ENCODE data around the gene USP48. TPM values are rescaled to one million over a fixed set of nuclear protein-coding genes. Genes with fewer than 3 reads are reported as not detected.

USP48 gene
- total and polyA plus RNA-seq, 2 of the 4 experiments (the other 2 are of a cell fraction), result 24.7 to 25.0 TPM

DNA sequence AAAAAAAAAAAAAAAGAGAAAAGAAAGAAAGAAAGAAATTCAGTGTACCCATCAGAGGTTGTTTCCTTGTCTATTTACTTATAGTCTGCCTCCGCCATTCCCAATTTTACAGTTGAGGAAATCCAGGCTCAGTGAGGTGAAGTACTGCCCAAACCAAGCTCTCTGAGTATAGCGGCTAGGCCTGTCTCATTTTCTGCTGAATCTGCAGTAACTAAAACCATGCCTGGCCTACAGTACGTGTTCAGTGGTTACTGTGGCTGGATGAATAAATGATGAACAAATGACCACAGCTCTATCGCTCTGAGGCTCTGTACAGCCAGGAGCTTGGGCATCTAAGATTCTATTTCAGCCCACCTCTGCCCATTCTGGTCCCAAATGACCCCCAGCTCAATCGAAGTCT, 138.0 kb downstream of the USP48 start:
- no peak overlapping the region for H2BK120ac ChIP-seq (ENCODE audit: low read depth, low read length)
- H3K9me1 ChIP-seq (ENCODE audit: insufficient read depth, low read length), result no peaks in the 10 kb centered on the region; the same call in 1 of the 2 replicates
- BruUV-seq (replicated peaks), result no TSS peak
- H3K4ac ChIP-seq (ENCODE audit: low read depth, low read length), result no peak overlapping the region
- no peaks in the 10 kb centered on the region for H3K79me1 ChIP-seq (ENCODE audit: low read depth in 1 of 2, low read length in 2 of 2)
- H3K18ac ChIP-seq (ENCODE audit: low read depth, low read length), result no peak overlapping the region
- no peak overlapping the region for H3K56ac ChIP-seq (ENCODE audit: extremely low read depth, insufficient read depth, low read length)
- dilution Hi-C loops (cut with HindIII; ENCODE audit: low sequenced_read_pairs, unreplicated experiment), result no loop called here
- H3K9ac ChIP-seq (ENCODE audit: low read depth, low read length), result no peak overlapping the region
- H2BK20ac ChIP-seq (ENCODE audit: low read depth, low read length), result no peak overlapping the region
- H3K9me3 ChIP-seq (ENCODE audit: control insufficient read depth, insufficient read depth, low read length), result no peaks in the 10 kb centered on the region
- no peak overlapping the region for H3K4me2 ChIP-seq (ENCODE audit: low read depth, low read length)
- no peak overlapping the region for H2AK9ac ChIP-seq (replicated peaks; ENCODE audit: low read depth, low read length, poor library complexity)
- CTCF ChIA-PET, result no interaction called here
- no peak for DNase-seq
- H3K27me3 ChIP-seq (ENCODE audit: control insufficient read depth, insufficient read depth, low read length), result peaks cover 39% of the 10 kb centered on the region
- no peak overlapping the region for H2AFZ ChIP-seq (replicated peaks; ENCODE audit: low read length, poor library complexity)
- H4K5ac ChIP-seq (ENCODE audit: low read depth, low read length), result no peak overlapping the region
- H4K91ac ChIP-seq (ENCODE audit: insufficient read depth, low read depth, low read length), result no peak overlapping the region
- no peak overlapping the region for H2AK5ac ChIP-seq (ENCODE audit: low read depth, low read length)
- no peak overlapping the region for H3K4me3 ChIP-seq (ENCODE audit: insufficient read depth, low read depth, low read length)
- in situ Hi-C loops (cut with MboI; ENCODE audit: low sequenced_read_pairs), result no loop called here
- ATAC-seq (ENCODE audit: low read depth), result no peak
- H2BK5ac ChIP-seq (ENCODE audit: low read depth, low read length, poor library complexity, severe bottlenecking), result no peak overlapping the region
- H4K8ac ChIP-seq (ENCODE audit: low read depth in 2 of 2, low read length in 2 of 2), result no peak overlapping the region
- POLR2A ChIA-PET (ENCODE audit: unreplicated experiment), result no interaction called here
- H3K27ac ChIP-seq (ENCODE audit: insufficient read depth, low read length), result no peak overlapping the region
- TF ChIP-seq BHLHE40 (IDR thresholded peaks at IDR 0.05; ENCODE audit: low read depth, low read length), result no peak
- peak; percentile 46; the same call in 1 of the 2 replicates for TF ChIP-seq MAFK (IDR thresholded peaks at IDR 0.05; ENCODE audit: low read depth, low read length)
- intact Hi-C loops (cut with micrococcal nuclease), result no loop called here
- no CpG with 5 or more reads among the region's 5 CpGs for WGBS, 2 experiments (ENCODE audit: extremely low coverage in 2 of 2, insufficient read length in 1 of 2)
- no peaks in the 10 kb centered on the region for H3K4me1 ChIP-seq (ENCODE audit: control insufficient read depth, insufficient read depth, low read length)
- H4K20me1 ChIP-seq (ENCODE audit: insufficient read depth, low read length), result no peaks in the 10 kb centered on the region
- H2BK15ac ChIP-seq (ENCODE audit: low read depth, low read length), result no peak overlapping the region
- no peaks in the 10 kb centered on the region for H3K36me3 ChIP-seq (ENCODE audit: control insufficient read depth, insufficient read depth, low read length)
- no peak overlapping the region for H3K23ac ChIP-seq (ENCODE audit: low read depth, low read length)
- H3K14ac ChIP-seq (replicated peaks; ENCODE audit: low read depth, low read length), result no peak overlapping the region

Measured in IMR-90 (cell line).